NCI-H187 (cell line): ENCODE results near the gene LOXL1.

Experiments
- DNase-seq, 2 experiments: peaks; one replicate each; lab custom pipeline; 2025; lab: John Stamatoyannopoulos, UW

Gene LOXL1

DNA sequence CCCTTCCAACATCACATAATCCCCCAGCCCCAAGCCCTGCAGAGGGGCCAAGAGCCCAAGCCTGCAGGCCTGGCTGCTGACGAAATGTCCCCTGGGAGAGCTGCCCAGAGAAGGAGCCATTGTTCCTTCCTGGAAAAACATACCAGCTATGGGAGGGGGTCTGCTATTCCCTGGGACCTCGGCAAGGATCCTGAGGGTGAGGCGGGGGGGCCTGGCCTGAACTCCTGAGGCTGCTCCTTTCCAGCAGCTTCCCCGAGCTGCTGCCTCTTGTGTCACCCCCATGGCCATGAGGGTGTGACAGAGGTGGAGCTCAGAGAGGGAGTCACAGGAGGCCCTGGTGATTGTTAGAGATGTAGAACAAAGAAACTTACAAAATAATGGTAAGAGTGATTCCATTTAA, 12.9 kb downstream of the LOXL1 start:
- DNase-seq: no peak

DNA sequence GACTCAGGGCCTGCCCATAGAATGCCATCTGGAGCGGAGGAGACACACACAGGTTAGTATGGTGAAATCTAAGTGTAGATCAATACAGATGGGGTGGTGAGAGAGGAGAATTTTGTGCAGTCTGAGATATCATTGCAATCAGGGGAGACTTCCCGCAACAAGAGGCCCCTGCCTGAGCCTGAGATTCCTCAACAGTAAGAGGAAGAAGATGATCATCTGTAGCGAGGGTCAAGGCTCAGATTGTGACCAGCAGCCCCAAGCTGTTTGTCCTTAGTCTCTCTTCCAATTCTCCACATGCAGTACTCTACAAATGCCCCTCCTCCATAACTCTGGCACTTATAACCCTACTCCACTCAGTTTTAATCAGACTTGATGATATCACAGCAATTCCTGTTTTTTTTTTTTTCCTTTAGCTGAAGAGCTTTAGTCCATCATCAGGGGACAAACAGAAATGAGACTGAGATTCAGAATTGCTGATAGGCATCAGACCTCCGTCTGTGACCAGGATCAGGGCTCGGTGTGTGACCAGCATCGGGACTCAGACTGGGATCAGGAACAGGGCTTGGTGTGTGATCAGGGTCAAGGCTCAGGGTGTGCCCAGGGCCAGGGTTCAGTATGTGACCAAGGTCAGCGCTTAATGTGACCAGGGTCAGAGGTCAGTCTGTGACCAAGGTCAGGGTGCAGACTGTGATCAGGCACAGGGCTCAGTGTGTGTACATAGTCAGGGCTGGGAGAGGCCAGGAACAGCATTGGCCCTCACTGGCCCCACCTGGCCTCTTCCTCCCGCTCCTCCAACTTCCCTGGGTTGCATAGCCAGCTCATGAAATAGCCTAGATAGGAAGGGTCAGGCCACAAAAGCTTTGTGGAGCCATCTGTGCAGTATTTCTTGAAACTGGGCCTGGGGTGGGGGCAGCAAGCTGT, 14.1 kb downstream of the LOXL1 start:
- no peak for DNase-seq

DNA sequence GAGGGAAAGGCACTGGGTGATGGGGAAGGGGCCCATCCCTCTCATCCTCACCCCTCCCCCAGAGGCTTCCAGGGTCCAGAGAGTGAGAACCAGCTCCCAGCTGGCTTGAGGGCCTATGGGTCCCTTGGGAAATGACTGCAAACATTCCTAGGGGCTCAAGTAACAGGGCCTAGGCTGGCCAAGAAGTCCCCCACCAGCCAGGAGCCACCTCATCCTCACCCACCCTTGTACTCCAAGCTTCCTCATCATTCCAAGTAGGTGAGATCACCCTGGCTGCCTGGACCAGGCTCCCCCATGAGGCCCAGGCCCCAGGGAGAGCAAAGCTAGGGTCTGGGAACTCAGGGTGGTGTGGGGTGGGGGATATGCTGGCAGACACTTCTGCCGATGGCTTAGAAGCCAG, 14.8 kb downstream of the LOXL1 start:
- no peak for DNase-seq

DNA sequence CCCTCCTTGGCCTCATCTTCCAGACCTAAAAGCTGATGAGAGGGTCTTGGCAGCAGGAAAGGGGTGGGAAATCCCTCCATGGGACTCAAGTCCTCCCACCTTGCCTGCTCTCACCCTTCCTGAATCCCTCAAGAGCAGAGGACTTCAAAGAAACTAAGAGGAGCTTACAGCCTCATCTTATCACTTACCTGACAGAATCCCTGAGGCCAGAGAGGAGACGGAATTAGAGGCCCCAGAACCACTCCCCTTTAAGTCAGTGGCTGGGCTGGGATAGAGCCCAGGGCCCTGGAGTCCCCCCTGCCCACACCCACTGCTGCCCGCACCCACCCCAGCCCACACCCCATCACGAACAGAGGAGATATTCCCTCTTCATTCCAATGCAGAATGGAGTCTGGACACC, 15.2 kb downstream of the LOXL1 start:
- DNase-seq: no peak

DNA sequence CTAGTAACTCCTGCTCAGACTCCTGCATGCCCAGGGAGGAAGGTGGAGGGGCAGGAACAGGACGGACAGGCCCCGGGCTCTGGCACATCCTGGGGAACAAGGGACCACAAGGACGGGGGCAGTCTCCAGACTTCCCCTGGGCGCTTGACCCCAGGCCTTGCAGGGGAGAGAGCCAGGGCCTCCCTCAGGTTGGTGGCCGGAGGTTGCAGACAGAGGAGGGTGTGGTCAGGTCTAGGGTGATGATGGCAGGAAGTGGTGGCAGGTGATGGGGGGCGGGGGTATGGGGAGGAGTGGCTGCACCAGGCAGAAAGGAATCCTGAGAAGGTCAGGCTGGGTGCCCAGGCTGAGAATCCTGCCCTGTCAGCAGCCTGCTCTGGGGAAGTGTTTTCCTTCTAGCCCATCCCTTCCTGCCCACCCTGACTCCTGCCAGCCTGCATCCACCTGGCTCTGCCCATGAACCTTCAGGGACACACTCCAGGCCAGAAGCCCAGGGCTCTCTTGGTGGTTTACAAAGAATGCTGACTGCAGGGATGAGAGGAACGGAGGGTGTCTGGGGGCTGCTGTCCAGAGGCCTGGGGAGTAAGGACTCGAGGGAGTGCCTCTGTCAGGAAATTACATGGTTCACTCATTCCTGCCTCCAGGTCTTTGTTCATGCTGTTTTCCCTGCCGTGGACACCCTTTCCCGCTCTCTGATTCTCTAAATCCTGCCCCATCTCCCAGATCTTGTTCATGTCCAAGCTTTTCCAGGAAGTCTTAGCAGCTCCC, 15.8 kb downstream of the LOXL1 start:
- DNase-seq: no peak

DNA sequence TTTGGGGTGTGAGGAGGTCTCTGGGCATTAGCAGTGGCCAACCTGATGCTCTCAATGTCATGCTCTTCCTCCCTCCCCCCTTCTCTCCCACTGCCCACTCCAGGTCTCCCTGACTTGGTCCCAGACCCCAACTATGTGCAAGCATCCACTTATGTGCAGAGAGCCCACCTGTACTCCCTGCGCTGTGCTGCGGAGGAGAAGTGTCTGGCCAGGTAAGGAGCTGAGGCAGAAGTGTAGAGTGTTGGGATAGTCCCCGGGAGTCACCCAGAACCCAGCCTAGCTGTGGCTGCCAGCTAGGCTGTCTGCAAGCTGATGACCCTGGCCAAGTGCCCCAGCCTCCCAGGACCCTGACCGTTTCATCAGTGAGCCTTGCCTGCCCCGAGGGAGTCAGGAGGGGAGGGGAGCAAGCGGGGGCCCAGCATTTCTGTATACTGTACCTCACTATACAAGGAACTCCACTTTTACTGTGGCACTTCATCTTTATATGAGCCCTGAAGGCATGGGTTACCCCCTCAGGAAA, 16.5 kb downstream of the LOXL1 start:
- DNase-seq: no peak

DNA sequence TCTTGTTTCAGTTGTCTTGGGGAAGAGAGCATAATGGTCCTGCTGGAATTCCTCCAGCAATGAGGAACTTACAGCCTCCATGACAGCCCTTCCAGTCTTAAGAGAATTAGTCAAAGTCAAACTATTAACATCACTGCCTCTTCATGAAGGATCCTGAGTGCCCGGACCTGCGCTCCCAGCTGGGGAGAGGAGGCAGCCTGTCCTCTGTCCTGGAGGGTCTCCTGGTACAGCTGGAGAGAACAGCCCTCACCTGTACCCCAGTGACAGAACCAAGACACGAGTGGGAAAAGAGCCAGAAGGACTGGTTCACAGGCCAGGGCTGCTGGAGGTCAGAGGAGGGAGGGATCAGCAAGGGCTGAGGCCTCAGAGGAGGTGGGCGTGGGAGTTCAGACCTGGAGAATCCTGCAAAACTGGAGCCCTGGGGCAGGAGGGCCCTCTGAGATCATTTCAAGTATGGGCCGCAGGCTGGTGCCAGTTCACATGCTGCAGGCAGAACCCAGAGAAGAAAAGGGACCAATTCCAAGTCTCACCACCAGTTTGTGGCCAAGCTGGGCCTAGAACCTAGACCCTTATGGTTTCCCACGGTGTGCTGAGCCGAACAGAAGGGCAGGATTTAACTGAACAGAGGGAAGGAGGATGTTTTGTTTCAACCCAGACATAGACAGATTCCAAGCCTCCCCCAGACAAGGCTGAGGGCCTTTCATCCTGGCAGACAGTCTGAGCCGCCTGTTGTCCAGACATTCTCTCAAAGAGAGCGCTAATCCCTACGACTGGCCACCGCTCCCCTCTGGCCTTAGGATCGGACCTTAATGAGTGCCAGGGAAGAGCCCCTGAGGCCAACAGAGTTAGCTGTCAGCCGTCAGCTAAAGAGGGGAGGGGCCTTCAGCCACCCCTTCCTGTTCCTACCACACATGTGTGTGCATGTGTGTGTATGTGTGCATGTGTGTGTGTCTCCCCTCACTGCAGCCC, 18.2 kb downstream of the LOXL1 start:
- DNase-seq: no peak

DNA sequence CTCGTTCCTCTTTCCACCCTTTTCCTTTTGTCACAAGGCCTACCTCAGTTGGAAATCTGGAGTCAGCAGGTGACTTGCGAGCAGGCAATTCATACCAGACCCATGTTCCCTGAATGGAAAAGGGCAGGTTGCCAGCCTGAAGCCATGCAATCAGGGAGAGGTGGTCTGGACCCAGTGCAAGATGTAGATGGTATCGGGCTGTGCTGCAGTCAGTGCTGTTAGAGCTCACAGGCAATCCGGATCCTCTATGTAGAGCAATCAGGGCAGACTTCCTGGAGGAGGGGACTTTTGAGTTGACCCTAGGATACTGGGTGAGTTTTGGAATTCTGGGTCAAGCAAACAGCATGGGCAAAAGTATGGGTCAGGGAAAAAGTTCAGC, 18.9 kb downstream of the LOXL1 start:
- DNase-seq: no peak

DNA sequence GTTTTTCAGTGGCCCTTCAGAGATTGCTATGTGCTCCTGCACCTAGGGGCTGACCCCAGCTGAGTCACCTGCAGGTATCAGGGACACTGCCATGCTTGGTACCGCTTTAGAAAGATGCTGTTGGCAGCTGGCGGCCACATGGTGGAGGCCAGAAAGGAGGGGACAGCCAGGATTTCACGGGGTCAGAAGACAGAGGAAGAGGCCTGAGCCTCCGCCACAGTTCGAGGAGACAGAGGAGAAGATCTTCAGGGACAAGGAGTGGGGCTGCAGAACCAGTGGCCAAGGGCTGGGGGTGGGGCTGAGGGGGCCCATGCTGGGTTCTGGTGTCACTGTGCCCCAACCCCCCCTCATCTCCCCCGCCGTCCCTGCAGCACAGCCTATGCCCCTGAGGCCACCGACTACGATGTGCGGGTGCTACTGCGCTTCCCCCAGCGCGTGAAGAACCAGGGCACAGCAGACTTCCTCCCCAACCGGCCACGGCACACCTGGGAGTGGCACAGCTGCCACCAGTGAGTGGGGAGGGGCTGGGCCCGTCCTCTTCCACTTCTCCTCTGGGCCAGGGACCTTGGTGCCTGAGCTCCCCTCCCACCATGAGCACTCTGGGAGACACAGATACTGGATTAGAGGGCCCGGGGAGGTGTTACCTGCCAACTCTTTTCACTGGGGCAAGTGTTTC, 19.9 kb downstream of the LOXL1 start:
- DNase-seq: no peak

DNA sequence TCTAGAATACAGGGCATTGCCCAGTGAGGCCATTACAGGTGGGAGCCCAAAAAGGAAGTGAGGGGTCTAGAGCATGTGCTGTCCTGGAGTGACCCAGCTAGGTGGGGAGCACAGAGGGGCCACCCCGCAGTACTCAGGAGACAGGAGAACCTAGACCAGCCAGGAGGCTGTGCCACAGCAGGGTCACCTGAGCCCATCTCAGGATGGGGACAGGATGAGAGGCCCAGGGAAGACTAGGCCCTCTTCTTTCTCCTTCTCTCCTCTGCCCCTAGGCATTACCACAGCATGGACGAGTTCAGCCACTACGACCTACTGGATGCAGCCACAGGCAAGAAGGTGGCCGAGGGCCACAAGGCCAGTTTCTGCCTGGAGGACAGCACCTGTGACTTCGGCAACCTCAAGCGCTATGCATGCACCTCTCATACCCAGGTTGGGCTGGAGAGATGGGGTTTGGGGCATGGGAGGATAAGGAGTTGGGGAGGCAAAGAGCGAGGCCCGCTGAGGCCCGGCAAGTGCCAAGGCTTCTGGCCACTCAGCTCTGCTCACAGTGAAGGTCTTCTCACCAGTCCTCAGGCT, 20.6 kb downstream of the LOXL1 start:
- no peak for DNase-seq

DNA sequence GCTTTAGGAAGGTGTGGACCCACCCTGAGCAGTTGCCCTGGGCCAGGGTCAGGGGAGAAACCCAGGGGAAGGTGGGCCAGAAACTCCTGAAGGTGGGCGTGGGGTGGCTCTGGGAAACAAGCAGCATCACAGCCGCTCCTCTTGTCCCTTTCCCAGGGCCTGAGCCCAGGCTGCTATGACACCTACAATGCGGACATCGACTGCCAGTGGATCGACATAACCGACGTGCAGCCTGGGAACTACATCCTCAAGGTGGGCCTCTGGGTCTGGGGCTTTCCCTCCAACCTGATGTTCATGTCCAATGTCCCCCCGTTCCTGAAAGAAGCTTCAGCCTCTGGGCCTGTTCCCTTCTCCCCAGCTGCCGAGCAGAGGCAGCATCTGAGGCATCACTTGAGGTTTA, 21.4 kb downstream of the LOXL1 start:
- no peak for DNase-seq

DNA sequence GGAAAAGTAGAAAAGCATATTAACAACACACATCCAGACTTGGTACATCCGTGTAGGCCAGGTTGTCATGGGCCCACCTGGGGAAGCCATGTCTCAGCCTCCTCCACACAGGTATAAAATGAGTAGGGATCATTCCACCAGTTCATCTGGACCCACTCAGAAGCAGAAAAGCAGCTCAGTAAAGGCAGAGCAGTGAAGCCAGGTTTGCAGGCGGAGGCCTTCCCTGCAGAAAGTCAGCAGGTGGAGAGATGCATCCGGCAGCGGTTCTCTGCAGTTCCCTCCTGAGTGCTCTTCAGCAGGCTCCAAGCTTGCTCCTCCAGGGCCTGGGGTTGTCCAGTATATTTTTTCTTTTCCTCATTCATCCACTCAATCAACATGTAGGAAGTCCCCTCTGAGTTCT, 22.1 kb downstream of the LOXL1 start:
- no peak for DNase-seq

DNA sequence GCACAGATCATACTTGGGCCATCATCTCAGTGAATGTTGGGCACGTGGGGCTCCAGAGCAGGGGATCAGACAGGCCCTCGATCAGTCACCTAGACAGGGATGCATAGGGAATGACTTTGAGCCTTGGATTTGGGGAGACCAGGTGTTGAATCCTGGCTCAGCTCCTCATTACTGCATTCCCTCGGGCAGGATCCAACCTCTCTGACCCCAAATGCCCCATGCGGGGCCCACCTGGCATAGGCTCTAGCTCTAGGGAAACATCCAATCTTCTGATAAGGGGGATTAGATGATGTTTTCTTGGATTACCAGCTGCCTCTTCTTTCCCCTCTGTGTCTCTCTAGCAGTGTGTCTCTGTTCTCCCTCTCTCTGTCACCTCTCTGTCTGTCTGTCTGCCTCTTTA, 22.7 kb downstream of the LOXL1 start:
- DNase-seq: no peak

DNA sequence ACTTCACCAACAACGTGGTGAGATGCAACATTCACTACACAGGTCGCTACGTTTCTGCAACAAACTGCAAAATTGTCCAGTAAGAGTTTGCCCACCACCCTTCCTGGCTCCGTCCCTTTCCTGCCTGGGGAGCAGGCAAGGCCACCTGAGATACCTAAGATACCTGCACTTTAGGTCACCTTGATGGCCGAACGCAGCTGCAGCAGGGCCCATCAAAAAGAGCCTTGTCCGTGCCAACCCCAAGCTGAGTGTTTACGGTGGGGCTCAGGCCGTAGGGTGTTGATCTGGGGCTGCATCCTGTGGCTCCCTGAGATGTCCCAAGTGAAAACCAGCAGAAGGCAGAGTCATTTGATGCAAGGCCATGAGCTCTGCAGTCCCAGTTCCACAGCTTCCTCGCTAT, 23.2 kb downstream of the LOXL1 start:
- no peak for DNase-seq

DNA sequence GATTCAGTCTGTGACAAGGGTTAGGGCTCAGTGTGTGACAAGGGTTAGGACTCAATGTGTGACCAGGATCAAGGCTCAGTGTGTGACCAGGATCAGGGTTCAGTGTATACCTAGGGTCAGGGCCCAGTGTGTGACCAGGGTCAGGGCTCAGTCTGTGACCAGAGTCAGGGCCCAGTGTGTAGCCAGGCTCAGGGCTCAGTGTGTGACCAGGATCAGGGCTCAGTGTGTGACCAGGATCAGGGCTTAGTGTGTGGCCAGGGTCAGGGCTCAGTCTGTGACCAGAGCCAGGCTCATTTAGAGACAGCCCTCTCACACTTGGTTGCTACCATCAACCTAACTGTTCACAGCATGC, 24.2 kb downstream of the LOXL1 start:
- no peak for DNase-seq

DNA sequence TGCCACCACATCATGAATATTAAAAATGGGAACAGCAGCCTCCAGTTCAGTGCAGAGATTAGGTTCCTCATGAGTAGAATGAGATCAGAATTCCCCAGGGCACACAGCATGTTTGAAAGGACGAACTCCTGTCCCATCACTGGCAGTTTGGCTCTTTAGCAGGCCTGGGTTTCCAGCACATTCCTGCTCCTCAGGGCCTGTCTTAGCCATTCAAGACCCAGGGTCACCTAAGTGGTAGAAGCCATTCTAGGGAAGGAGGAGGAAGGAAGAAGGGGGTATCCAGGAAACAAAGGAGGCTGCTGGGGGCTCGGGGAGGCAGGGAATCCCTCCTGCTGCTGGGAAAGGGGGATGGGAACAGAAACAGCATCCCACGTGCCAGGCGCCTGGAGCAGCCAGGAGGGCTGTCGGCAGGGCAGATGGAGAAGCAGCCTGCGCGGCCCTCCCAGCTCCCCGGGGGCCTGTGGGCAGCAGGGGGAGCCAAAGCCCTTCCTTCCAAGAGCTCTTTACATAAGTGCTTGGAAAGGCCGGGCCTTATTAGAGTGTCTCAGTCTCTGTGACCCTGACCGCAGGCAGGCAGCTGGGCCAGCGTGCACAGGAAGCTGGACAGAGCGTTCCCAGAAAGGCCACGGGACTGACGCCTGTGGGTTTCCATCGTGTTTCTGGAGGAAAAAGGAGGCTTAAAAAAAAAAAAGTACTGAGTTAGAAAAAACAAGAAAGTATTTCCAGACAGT, 24.7 kb downstream of the LOXL1 start:
- DNase-seq: peak; percentile 61 to 85

DNA sequence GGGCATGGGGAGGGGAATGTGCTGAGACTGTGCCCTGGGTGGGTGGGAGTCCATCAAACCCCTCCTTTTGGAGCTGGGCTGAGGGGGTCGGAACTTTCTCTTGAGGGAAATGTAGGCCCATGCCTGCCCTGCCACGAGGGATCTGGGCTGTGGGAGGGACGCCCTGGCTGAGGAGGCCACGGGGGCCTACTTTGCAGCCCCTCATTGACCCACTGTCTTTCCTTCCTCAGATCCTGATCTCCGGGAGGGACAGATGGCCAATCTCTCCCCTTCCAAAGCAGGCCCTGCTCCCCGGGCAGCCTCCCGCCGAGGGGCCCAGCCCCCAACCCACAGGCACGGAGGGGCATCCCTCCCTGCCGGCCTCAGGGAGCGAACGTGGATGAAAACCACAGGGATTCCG, 25.3 kb downstream of the LOXL1 start:
- no peak for DNase-seq

DNA sequence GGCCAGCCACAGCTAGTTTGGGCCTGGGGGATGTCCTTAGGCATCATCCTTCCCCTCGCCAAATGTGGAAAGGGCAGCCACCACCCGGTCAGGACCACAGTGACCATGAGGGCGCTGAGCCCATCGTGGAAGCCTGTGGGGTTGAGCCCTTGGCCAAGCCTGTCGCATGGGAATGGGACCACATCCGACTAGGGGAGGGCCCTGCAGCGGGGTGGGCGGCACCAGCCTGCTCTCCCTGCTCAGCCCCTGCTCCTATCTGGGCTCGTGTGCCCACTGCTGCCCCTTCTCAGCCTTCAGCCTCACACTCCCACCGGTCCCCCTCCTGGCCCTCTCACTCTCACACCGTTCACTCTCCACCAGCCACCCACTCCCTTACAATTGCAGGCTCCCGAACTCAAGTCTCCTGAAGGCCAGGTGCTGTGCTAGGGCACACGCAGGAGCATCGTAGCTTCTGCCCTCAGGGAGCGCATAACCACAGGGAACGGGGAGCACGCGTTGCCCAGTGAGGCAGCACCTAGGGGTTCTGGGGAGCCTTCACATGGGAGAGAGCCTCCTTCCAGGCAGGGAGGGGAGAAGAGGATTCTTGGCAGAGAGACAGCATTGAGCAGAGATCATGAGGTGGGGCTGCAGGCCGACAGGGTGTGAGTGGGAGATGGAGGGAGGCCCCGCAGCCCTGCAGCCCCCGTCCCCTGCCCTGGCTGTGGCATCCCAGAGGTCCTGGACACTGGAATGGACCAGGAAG, 26.1 kb downstream of the LOXL1 start:
- DNase-seq: no peak

DNA sequence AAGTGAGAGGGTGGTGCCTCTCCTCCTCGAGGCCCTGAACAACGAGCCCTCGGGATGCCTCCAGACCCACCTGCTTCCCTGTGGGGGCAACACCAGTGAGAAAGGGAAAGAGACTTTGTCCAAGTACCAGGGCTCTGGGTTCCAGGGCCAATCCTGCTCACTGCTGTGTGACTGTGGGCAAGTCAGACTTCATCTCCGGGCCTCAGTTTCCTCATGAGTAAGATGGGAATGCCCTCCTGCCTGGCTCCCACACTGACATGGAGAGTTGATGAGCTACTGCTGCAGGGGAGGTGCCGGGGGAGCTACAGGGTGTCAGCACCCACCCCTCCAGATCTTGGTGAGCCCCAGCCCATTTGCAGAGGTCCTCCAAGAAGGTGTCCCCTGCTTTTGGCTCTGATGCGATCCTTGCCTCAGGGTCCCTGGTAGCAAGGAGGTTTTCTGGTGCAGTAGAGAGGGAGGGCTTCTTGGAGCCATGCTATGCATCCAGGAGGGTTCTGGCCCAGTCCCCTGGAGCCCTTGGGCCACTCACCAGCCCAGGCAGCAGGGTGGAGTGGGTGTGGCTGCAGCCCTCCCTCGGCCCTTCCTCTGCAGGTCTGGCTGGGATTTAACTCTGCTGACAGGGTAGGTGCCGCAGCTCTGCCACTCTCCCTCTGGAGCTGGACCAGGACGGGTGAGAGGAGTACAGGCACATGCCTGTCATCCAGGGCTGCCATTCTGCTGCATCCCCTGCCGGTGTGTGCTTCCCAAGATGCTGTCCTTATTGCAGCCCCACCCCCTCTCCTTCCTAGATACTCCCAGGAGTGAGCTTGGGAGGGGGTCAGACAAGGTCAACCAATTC, 26.9 kb downstream of the LOXL1 start:
- no peak for DNase-seq
